Panc1 (cell line): Measurements from ENCODE around the gene GTF2A1L. TPM values are rescaled to one million over a fixed set of nuclear protein-coding genes. Genes with fewer than 3 reads are reported as not detected.

ENCODE experiments used
- ATAC-seq: fragments of 200-7000 bp; cut with Tn5 transposase; 2 replicates; pipeline ENCODE4 v1.9.1; 2020; ENCODE audit warnings: mild to moderate bottlenecking, moderate library complexity
- BruUV-seq: library from RNA; stranded (reverse); fragments of 400-500 nt; replicated peaks from 2 replicates; lab custom pipeline; 2021; lab: Mats Ljungman, UMichigan
- CTCF ChIA-PET: fragments of 300-600 bp; sonication (Branson Sonifier 250); formaldehyde crosslinking; loops from one replicate; lab custom pipeline; 2022; ENCODE audit warnings: antibody characterized with exemption; lab: Charles Lee
- POLR2A ChIA-PET: fragments of 300-600 bp; sonication (Branson Sonifier 250); formaldehyde crosslinking; loops from one replicate; lab custom pipeline; 2022; ENCODE audit warnings: antibody characterized with exemption; lab: Charles Lee
- DNase-seq: peaks from one replicate; pipeline ENCODE4 v3.0.0-alpha.2; 2010; ENCODE audit warnings: low read depth, low spot score
- H3K27ac ChIP-seq: 2 replicates; pipeline ENCODE4 v1.5.1; 2011; ENCODE audit warnings: mild to moderate bottlenecking, low read length, inconsistent platforms
- H3K27me3 ChIP-seq: fragments of 200-500 bp; sonication (Bioruptor generic); 2 replicates; pipeline ENCODE4 v1.6.0; 2014; ENCODE audit warnings: low read length, inconsistent platforms; ENCODE audit not compliant: control insufficient read depth, insufficient read depth
- H3K36me3 ChIP-seq: fragments of 200-500 bp; sonication (Bioruptor generic); 2 replicates; pipeline ENCODE4 v1.5.1; 2014; ENCODE audit warnings: inconsistent platforms, mild to moderate bottlenecking, low read length, moderate library complexity; ENCODE audit not compliant: control insufficient read depth, insufficient read depth
- H3K4me1 ChIP-seq: 2 replicates; pipeline ENCODE4 v1.5.1; 2011; ENCODE audit warnings: inconsistent platforms, mild to moderate bottlenecking, low read length, moderate library complexity; ENCODE audit not compliant: control insufficient read depth, insufficient read depth
- H3K4me3 ChIP-seq, 2 experiments: 2 replicates each; pipeline ENCODE4 v1.5.1; 2011 to 2012; ENCODE audit warnings: low read depth in 2 of 2, low read length in 2 of 2, mild to moderate bottlenecking in 2 of 2, inconsistent platforms in 1 of 2, moderate library complexity in 1 of 2
- H3K9me3 ChIP-seq: fragments of 200-500 bp; sonication (Bioruptor generic); 2 replicates; pipeline ENCODE4 v1.5.1; 2014; ENCODE audit warnings: low read depth, mild to moderate bottlenecking, inconsistent platforms, low read length, moderate library complexity; ENCODE audit not compliant: control insufficient read depth, insufficient read depth
- CTCF ChIP-seq: fragments of 450-650 bp; IDR thresholded peaks from 2 replicates; pipeline ENCODE4 v1.5.1; 2017; ENCODE audit warnings: mild to moderate bottlenecking
- POLR2AphosphoS5 ChIP-seq: IDR thresholded peaks from 2 replicates; pipeline ENCODE4 v1.6.1; 2012; ENCODE audit warnings: mild to moderate bottlenecking, low read depth, low read length, moderate library complexity
- REST ChIP-seq, 2 experiments: IDR thresholded peaks; 2 replicates each; pipeline ENCODE4 v1.6.1; 2011 to 2012; ENCODE audit warnings: low read depth in 2 of 2, control low read depth in 1 of 2, low read length in 1 of 2, mild to moderate bottlenecking in 1 of 2, moderate library complexity in 1 of 2; ENCODE audit not compliant: insufficient read depth in 1 of 2
- SIN3A ChIP-seq: IDR thresholded peaks from 2 replicates; pipeline ENCODE4 v1.6.1; 2012; ENCODE audit warnings: low read depth, mild to moderate bottlenecking, low read length, moderate library complexity, borderline replicate concordance; ENCODE audit not compliant: insufficient read depth
- TCF7L2 ChIP-seq: IDR thresholded peaks from 2 replicates; pipeline ENCODE4 v1.6.1; 2011; ENCODE audit warnings: mild to moderate bottlenecking, low read depth, low read length, inconsistent platforms
- in situ Hi-C: cut with HindIII; loops from 2 replicates; pipeline ENCODE4 v1.10.0; 2016; ENCODE audit warnings: low sequenced_read_pairs, low pct_unique_long_range_greater_than_20kb
- intact Hi-C: fragments of 100-400 bp; cut with micrococcal nuclease; formaldehyde crosslinking; loops from one replicate; pipeline ENCODE4 v1.10.0; 2022; ENCODE audit not compliant: unreplicated experiment
- total RNA-seq: library from RNA; stranded (reverse); gene quantifications from one replicate; pipeline ENCODE4 v1.2.1, GENCODE V29; 2021; ENCODE audit not compliant: unreplicated experiment

The GTF2A1L gene
- total RNA-seq, 1 experiment from 2014 or later: not detected

- ATAC-seq (no peak), DNase-seq (no peak)
- TF ChIP-seq CTCF (no peak), REST (IDR thresholded peaks at IDR 0.05; ENCODE audit: insufficient read depth in 1 of 2, low read depth in 2 of 2, low read length in 1 of 2) (no peak), TCF7L2 (no peak)
- intact Hi-C loops (loop anchor here (5.0 kb wide), 1 partner anchor 114 kb away; no protein-coding TSS in a partner anchor), in situ Hi-C loops (no loop called here)
- BruUV-seq: no TSS peak
- H3K9me3 ChIP-seq: no peaks in the 10 kb centered on the region
- no peaks in the 10 kb centered on the region for H3K4me1 ChIP-seq
- no peaks in the 10 kb centered on the region for H3K27me3 ChIP-seq
- H3K36me3 ChIP-seq: no peaks in the 10 kb centered on the region
- no peak overlapping the region for H3K4me3 ChIP-seq
- H3K27ac ChIP-seq: no peak overlapping the region
- CTCF ChIA-PET: no interaction called here
- POLR2A ChIA-PET: no interaction called here
These were observed 31.2 kb upstream of the GTF2A1L start for GRCh38 chr2:48586433-48586832.

DNA sequence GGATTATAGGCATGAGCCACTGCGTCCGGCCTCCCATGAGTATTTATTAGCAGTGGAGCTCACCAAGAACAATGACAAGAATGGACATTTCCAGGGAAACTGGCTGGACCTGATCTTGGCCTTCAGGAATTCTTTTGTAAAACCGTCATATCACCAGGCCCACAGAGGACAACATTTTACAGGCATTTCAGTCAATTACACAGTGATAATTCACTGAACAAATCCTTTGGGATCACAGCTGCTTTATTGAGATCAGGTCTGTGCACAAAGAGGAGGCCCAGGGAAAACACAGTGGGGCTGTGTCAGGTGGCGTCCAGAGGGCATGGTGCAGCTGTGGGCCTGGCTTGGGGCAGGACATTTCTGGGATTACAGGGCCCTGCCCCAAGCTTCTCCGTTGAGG lies 30.1 kb upstream of the GTF2A1L start:
- ATAC-seq: no peak
- BruUV-seq: no TSS peak

More for the DNA sequence above, 30.1 kb upstream of the GTF2A1L start:
- ChIA-PET CTCF (no interaction called here), POLR2A (no interaction called here)
- TF ChIP-seq SIN3A: no peak
- TF ChIP-seq REST (IDR thresholded peaks at IDR 0.05; ENCODE audit: insufficient read depth in 1 of 2, low read depth in 2 of 2, low read length in 1 of 2): no peak
- no peak for TF ChIP-seq TCF7L2
- no peak for TF ChIP-seq CTCF
- no peak for TF ChIP-seq POLR2AphosphoS5
- H3K27ac ChIP-seq: no peak overlapping the region
- H3K9me3 ChIP-seq: no peaks in the 10 kb centered on the region
- no peak for DNase-seq
- H3K36me3 ChIP-seq: no peaks in the 10 kb centered on the region
- H3K4me1 ChIP-seq: no peaks in the 10 kb centered on the region
- no peaks in the 10 kb centered on the region for H3K27me3 ChIP-seq
- no peak overlapping the region for H3K4me3 ChIP-seq
- intact Hi-C loops: loop anchor here (5.0 kb wide), 1 partner anchor 115 kb away; no protein-coding TSS in a partner anchor
- in situ Hi-C loops: no loop called here
